ENCODE data around the gene CDH12. TPM values are rescaled to one million over a fixed set of nuclear protein-coding genes. Genes with fewer than 3 reads are reported as not detected.
"Not testable (repeated sequence)": the region's sequence is repeated elsewhere in the genome, so short reads cannot be mapped to it uniquely, and the experiment has no call there.

CDH12 gene
- total RNA-seq, 4 donors from 2014 or later, result not detected

GRCh38 chr5:22521521-22521920, 331.6 kb downstream of the CDH12 start:
- H3K9me3 ChIP-seq, result no peaks in the 10 kb centered on the region
- WGBS, result 82% methylated on average over 3 of the region's 3 CpGs
- TF ChIP-seq POLR2A (IDR thresholded peaks at IDR 0.05; ENCODE audit: low read depth) (no peak), EP300 (IDR thresholded peaks at IDR 0.05) (no peak), CTCF (IDR thresholded peaks at IDR 0.05) (no peak)

GRCh38 chr5:22516497-22516896, 336.6 kb downstream of the CDH12 start:
- intact Hi-C loops (cut with DNase I); H3K4me1 ChIP-seq; H3K9me3 ChIP-seq; H3K36me3 ChIP-seq; H3K27ac ChIP-seq (replicated peaks in 1 of 4); H3K4me3 ChIP-seq; DNase-seq (ENCODE audit: extremely low spot score); H3K27me3 ChIP-seq: not testable (repeated sequence)
- WGBS, result 86% methylated on average over 7 of the region's 7 CpGs

More at GRCh38 chr5:22521521-22521920, 331.6 kb downstream of the CDH12 start:
- no peak overlapping the region for H3K4me3 ChIP-seq
- H3K27ac ChIP-seq (replicated peaks in 1 of 4), result no peak overlapping the region
- no peaks in the 10 kb centered on the region for H3K4me1 ChIP-seq
- intact Hi-C loops (cut with DNase I), result no loop called here
- H3K36me3 ChIP-seq, result no peaks in the 10 kb centered on the region
- H3K27me3 ChIP-seq, result no peaks in the 10 kb centered on the region
- DNase-seq (ENCODE audit: extremely low spot score), result no peak

GRCh38 chr5:22514231-22514630, 338.9 kb downstream of the CDH12 start:
- no peak overlapping the region for H3K27ac ChIP-seq (replicated peaks in 1 of 4)
- no peaks in the 10 kb centered on the region for H3K4me1 ChIP-seq
- no peak for TF ChIP-seq POLR2AphosphoS5 (IDR thresholded peaks at IDR 0.05)
- no peaks in the 10 kb centered on the region for H3K36me3 ChIP-seq
- DNase-seq (ENCODE audit: extremely low spot score), result no peak
- no peak overlapping the region for H3K4me3 ChIP-seq
- H3K27me3 ChIP-seq, result no peaks in the 10 kb centered on the region
- H3K9me3 ChIP-seq, result no peaks in the 10 kb centered on the region
- intact Hi-C loops (cut with DNase I), result no loop called here

GRCh38 chr5:22505891-22506290, 347.3 kb downstream of the CDH12 start:
- 65% methylated on average over 3 of the region's 3 CpGs for WGBS
- Histone ChIP-seq H3K27me3 (no peaks in the 10 kb centered on the region), H3K9me3 (no peaks in the 10 kb centered on the region), H3K36me3 (no peaks in the 10 kb centered on the region), H3K4me3 (no peak overlapping the region), H3K4me1 (no peaks in the 10 kb centered on the region), H3K27ac (replicated peaks in 1 of 4) (no peak overlapping the region)
- TF ChIP-seq POLR2A (IDR thresholded peaks at IDR 0.05; ENCODE audit: low read depth), result no peak
- TF ChIP-seq CTCF (IDR thresholded peaks at IDR 0.05), result no peak
- TF ChIP-seq POLR2AphosphoS5 (IDR thresholded peaks at IDR 0.05), result no peak
- no peak for TF ChIP-seq EP300 (IDR thresholded peaks at IDR 0.05)
- intact Hi-C loops (cut with DNase I), result no loop called here
- no peak for DNase-seq (ENCODE audit: extremely low spot score)

- H3K9me3 ChIP-seq, result no peaks in the 10 kb centered on the region
- no peak overlapping the region for H3K4me3 ChIP-seq
- DNase-seq (ENCODE audit: extremely low spot score), result no peak
- TF ChIP-seq EP300 (IDR thresholded peaks at IDR 0.05), result no peak
- no peak for TF ChIP-seq POLR2AphosphoS5 (IDR thresholded peaks at IDR 0.05)
- TF ChIP-seq POLR2A (IDR thresholded peaks at IDR 0.05; ENCODE audit: low read depth), result no peak
- no peak for TF ChIP-seq CTCF (IDR thresholded peaks at IDR 0.05)
- no peak overlapping the region for H3K27ac ChIP-seq (replicated peaks in 1 of 4)
- intact Hi-C loops (cut with DNase I), result no loop called here
- no peaks in the 10 kb centered on the region for H3K36me3 ChIP-seq
- WGBS, result 86% methylated on average over 3 of the region's 3 CpGs
- no peaks in the 10 kb centered on the region for H3K4me1 ChIP-seq
- no peaks in the 10 kb centered on the region for H3K27me3 ChIP-seq
These were observed 348.7 kb downstream of the CDH12 start for GRCh38 chr5:22504411-22504810.

- WGBS, result 88% methylated on average over 1 of the region's 1 CpG
- Histone ChIP-seq H3K36me3 (no peaks in the 10 kb centered on the region), H3K9me3 (no peaks in the 10 kb centered on the region), H3K4me3 (no peak overlapping the region), H3K27ac (replicated peaks in 1 of 4) (no peak overlapping the region), H3K4me1 (no peaks in the 10 kb centered on the region), H3K27me3 (no peaks in the 10 kb centered on the region)
- no peak for TF ChIP-seq EP300 (IDR thresholded peaks at IDR 0.05)
- intact Hi-C loops (cut with DNase I), result no loop called here
- no peak for DNase-seq (ENCODE audit: extremely low spot score)
These were observed 352.6 kb downstream of the CDH12 start for GRCh38 chr5:22500556-22500955.
